IPS-15b (cell line): ENCODE measurements around the gene NFAT5.

Source experiments
- H3K27me3 ChIP-seq: one replicate; pipeline ENCODE4 v1.6.1; 2013; ENCODE audit warnings: low read length; ENCODE audit not compliant: control insufficient read depth, insufficient read depth
- H3K36me3 ChIP-seq: one replicate; pipeline ENCODE4 v1.6.1; 2013; ENCODE audit warnings: low read length; ENCODE audit not compliant: control insufficient read depth, insufficient read depth
- H3K4me1 ChIP-seq: one replicate; pipeline ENCODE4 v1.6.1; 2013; ENCODE audit warnings: mild to moderate bottlenecking, low read length; ENCODE audit not compliant: control insufficient read depth, insufficient read depth
- H3K4me3 ChIP-seq: one replicate; pipeline ENCODE4 v1.5.1; 2013; ENCODE audit warnings: low read depth, low read length
- H3K9ac ChIP-seq: one replicate; pipeline ENCODE4 v1.6.1; 2013; ENCODE audit warnings: low read depth, mild to moderate bottlenecking, low read length
- H3K9me3 ChIP-seq: one replicate; pipeline ENCODE4 v1.6.1; 2013; ENCODE audit warnings: mild to moderate bottlenecking, low read length; ENCODE audit not compliant: control insufficient read depth, insufficient read depth

Gene NFAT5

GRCh38 chr16:69744363-69745231 lies 178.8 kb downstream of the NFAT5 start:
- Histone ChIP-seq H3K4me1 (no peaks in the 10 kb centered on the region), H3K4me3 (no peak overlapping the region), H3K27me3 (no peaks in the 10 kb centered on the region), H3K9me3 (no peaks in the 10 kb centered on the region), H3K36me3 (peaks cover 80% of the 10 kb centered on the region), H3K9ac (no peak overlapping the region)

DNA sequence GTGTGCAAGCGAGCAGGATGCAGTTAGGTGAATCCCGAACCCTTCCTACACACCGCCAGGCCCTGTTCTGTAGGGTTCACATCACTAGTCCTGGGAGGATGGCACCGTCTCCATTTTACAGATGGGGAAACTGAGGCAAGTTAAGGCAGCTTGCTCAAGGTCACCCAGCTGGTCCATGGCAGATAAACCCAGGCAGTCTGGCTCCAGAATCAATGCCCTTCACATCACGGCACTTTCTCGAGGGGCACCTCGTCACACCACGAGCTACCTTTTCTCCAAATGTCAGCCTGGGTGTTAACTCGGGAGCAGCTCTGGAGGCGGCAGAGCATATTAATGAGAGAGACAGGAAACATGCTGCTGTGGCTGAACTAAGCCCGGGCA lies 179.5 kb downstream of the NFAT5 start:
- no peak overlapping the region for H3K4me3 ChIP-seq
- no peaks in the 10 kb centered on the region for H3K27me3 ChIP-seq
- H3K9me3 ChIP-seq = no peaks in the 10 kb centered on the region
- no peak overlapping the region for H3K9ac ChIP-seq
- peaks cover 74% of the 10 kb centered on the region for H3K36me3 ChIP-seq
- no peaks in the 10 kb centered on the region for H3K4me1 ChIP-seq

DNA sequence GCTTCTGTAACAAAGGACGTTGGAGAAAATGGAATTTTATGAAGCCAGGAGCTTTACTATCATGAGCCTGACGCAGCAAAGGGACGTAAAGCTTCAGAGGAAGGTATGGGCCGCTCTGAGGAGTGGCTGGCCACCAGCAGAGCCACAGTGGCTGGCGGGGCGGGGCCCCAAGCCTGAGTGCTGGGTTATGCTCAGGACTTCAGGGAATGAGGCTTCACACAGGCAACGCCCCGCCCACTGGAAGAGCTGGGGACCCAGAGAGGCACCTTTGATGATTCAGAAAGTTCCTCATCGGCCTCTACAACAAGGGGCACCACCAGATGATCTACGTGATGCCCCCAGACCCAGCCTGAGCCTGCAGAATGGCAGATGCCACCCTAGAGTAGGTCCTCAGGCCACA lies 180.2 kb downstream of the NFAT5 start:
- peaks cover 74% of the 10 kb centered on the region for H3K36me3 ChIP-seq
- no peaks in the 10 kb centered on the region for H3K4me1 ChIP-seq

GRCh38 chr16:69747115-69747514 lies 181.3 kb downstream of the NFAT5 start:
- Histone ChIP-seq H3K9me3 (no peaks in the 10 kb centered on the region), H3K4me1 (no peaks in the 10 kb centered on the region), H3K36me3 (peaks cover 64% of the 10 kb centered on the region)

More for the DNA sequence above, 180.2 kb downstream of the NFAT5 start:
- no peak overlapping the region for H3K4me3 ChIP-seq
- H3K9me3 ChIP-seq = no peaks in the 10 kb centered on the region
- no peak overlapping the region for H3K9ac ChIP-seq
- H3K27me3 ChIP-seq = no peaks in the 10 kb centered on the region

GRCh38 chr16:69748694-69749345 lies 183.1 kb downstream of the NFAT5 start:
- H3K9ac ChIP-seq = no peak overlapping the region
- no peaks in the 10 kb centered on the region for H3K27me3 ChIP-seq
- peaks cover 57% of the 10 kb centered on the region for H3K36me3 ChIP-seq

More at GRCh38 chr16:69747115-69747514, 181.3 kb downstream of the NFAT5 start:
- no peak overlapping the region for H3K9ac ChIP-seq
- no peaks in the 10 kb centered on the region for H3K27me3 ChIP-seq
- H3K4me3 ChIP-seq = no peak overlapping the region

GRCh38 chr16:69754143-69754468 lies 188.3 kb downstream of the NFAT5 start:
- Histone ChIP-seq H3K4me3 (peak overlapping the region; percentile 92), H3K36me3 (peaks cover 11% of the 10 kb centered on the region), H3K9ac (peak overlapping the region; percentile 87), H3K27me3 (no peaks in the 10 kb centered on the region), H3K4me1 (peaks cover 5% of the 10 kb centered on the region), H3K9me3 (no peaks in the 10 kb centered on the region)

More at GRCh38 chr16:69748694-69749345, 183.1 kb downstream of the NFAT5 start:
- Histone ChIP-seq H3K4me3 (no peak overlapping the region), H3K9me3 (no peaks in the 10 kb centered on the region), H3K4me1 (peaks cover 5% of the 10 kb centered on the region)
